ENCODE results near the gene CRP. TPM values are rescaled to one million over a fixed set of nuclear protein-coding genes. Genes with fewer than 3 reads are reported as not detected.

CRP gene
- polyA plus RNA-seq, 2 of the 4 experiments (the other 2 are of a cell fraction), result not detected

DNA sequence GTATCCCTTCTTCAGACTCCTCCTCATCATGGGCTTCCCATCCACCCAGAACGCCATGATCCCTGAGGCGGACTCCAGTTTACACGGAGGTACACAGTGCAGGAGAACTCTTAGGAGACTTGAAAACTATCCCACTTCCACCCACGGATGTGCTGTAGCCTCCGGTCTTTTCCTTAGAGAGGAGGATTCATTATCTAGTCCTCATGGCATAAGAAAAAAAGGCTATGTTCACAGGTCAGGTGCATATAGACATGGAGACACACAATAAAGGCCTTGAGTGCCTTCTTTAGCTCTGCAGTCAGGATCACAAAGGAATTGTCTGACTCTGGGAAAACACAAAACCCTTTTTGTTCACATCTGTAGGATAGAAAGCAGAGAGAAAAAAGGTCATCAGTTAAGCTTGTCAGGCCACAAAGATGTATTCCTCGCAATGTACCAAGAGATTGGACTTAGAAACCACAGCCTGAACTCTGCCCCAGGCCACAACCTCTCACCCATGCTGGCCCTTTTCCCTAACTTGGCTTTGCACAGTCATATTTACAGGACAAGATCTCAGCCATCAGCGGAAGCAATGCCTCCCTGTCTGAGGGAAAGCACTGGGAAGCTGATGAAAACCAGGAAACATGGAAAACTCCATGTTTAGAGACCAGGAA is 9.0 kb downstream of the CRP start:
- CTCF ChIA-PET, result no interaction called here
- no peak overlapping the region for H3K4me2 ChIP-seq
- H3K4me3 ChIP-seq, result no peak overlapping the region
- ATAC-seq, result no peak
- WGBS (ENCODE audit: missing lambda C conversion rate), result 71% methylated on average over 7 of the region's 7 CpGs
- no peak for DNase-seq (ENCODE audit: low read depth in 1 of 2, low spot score in 1 of 2)
- H3K27ac ChIP-seq, result no peak overlapping the region
- FAIRE-seq, result no peak
- H3K9me3 ChIP-seq, result no peaks in the 10 kb centered on the region
- TF ChIP-seq KDM1A (IDR thresholded peaks at IDR 0.05; ENCODE audit: low read depth) (no peak), MYC (IDR thresholded peaks at IDR 0.05; ENCODE audit: borderline replicate concordance, low read length) (no peak), NR3C1 (IDR thresholded peaks at IDR 0.05) (no peak), FOSL2 (IDR thresholded peaks at IDR 0.05) (no peak), FOSL2 (CRISPR knock-in tag; IDR thresholded peaks at IDR 0.05) (no peak), FOXS1 (CRISPR knock-in tag; IDR thresholded peaks at IDR 0.05) (no peak), RAD21 (conservative IDR thresholded peaks at IDR 0.05 in 1 of 2, IDR thresholded peaks at IDR 0.05 in 1 of 2) (no peak), POLR2AphosphoS2 (conservative IDR thresholded peaks at IDR 0.05; ENCODE audit: low read length) (no peak), PHF8 (IDR thresholded peaks at IDR 0.05; ENCODE audit: borderline replicate concordance, low read depth) (no peak)
- TF ChIP-seq, protein P1, sequence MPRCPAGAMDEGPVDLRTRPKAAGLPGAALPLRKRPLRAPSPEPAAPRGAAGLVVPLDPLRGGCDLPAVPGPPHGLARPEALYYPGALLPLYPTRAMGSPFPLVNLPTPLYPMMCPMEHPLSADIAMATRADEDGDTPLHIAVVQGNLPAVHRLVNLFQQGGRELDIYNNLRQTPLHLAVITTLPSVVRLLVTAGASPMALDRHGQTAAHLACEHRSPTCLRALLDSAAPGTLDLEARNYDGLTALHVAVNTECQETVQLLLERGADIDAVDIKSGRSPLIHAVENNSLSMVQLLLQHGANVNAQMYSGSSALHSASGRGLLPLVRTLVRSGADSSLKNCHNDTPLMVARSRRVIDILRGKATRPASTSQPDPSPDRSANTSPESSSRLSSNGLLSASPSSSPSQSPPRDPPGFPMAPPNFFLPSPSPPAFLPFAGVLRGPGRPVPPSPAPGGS (IDR thresholded peaks at IDR 0.05), result no peak
- TF ChIP-seq, protein P2, sequence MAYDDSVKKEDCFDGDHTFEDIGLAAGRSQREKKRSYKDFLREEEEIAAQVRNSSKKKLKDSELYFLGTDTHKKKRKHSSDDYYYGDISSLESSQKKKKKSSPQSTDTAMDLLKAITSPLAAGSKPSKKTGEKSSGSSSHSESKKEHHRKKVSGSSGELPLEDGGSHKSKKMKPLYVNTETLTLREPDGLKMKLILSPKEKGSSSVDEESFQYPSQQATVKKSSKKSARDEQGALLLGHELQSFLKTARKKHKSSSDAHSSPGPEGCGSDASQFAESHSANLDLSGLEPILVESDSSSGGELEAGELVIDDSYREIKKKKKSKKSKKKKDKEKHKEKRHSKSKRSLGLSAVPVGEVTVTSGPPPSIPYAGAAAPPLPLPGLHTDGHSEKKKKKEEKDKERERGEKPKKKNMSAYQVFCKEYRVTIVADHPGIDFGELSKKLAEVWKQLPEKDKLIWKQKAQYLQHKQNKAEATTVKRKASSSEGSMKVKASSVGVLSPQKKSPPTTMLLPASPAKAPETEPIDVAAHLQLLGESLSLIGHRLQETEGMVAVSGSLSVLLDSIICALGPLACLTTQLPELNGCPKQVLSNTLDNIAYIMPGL (CRISPR knock-in tag; IDR thresholded peaks at IDR 0.05; ENCODE audit: borderline replicate concordance), result no peak
- POLR2A ChIA-PET, result no interaction called here
- no peaks in the 10 kb centered on the region for H3K4me1 ChIP-seq

DNA sequence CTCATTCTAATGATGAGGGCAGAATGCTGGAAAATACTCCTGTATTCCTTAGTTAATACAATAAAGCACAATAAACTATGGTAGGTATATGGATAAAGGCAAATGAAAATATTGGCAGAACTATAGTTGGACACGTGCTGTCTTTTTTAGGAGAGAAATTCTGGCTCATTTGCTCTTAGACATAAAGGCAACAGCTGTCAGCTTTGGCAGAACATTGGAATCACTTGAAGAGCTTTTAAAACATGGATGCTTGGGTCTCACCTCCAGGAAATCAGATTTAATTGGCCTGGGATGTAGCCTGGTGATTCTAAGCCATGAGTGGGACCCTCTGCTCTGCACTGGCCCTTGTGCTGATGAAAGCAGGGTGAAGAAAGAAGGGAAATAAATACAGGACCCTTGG is 9.9 kb downstream of the CRP start:
- Histone ChIP-seq H3K9me3 (no peaks in the 10 kb centered on the region), H3K4me3 (no peak overlapping the region), H3K4me1 (no peaks in the 10 kb centered on the region), H3K27ac (no peak overlapping the region), H3K4me2 (no peak overlapping the region)
- WGBS (ENCODE audit: missing lambda C conversion rate), result 21% methylated on average over 1 of the region's 1 CpG
- TF ChIP-seq, protein P3, sequence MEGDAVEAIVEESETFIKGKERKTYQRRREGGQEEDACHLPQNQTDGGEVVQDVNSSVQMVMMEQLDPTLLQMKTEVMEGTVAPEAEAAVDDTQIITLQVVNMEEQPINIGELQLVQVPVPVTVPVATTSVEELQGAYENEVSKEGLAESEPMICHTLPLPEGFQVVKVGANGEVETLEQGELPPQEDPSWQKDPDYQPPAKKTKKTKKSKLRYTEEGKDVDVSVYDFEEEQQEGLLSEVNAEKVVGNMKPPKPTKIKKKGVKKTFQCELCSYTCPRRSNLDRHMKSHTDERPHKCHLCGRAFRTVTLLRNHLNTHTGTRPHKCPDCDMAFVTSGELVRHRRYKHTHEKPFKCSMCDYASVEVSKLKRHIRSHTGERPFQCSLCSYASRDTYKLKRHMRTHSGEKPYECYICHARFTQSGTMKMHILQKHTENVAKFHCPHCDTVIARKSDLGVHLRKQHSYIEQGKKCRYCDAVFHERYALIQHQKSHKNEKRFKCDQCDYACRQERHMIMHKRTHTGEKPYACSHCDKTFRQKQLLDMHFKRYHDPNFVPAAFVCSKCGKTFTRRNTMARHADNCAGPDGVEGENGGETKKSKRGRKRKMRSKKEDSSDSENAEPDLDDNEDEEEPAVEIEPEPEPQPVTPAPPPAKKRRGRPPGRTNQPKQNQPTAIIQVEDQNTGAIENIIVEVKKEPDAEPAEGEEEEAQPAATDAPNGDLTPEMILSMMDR (IDR thresholded peaks at IDR 0.05), result no peak
- TF ChIP-seq, protein P2 (CRISPR knock-in tag; IDR thresholded peaks at IDR 0.05; ENCODE audit: borderline replicate concordance), result no peak
- TF ChIP-seq, protein P1 (IDR thresholded peaks at IDR 0.05), result no peak
- TF ChIP-seq ESRRA (IDR thresholded peaks at IDR 0.05; ENCODE audit: borderline replicate concordance, low read length) (no peak), JUNB (IDR thresholded peaks at IDR 0.05) (no peak)
- POLR2A ChIA-PET, result no interaction called here
- DNase-seq (ENCODE audit: low read depth in 1 of 2, low spot score in 1 of 2) (no peak), ATAC-seq (no peak), FAIRE-seq (no peak)
- CTCF ChIA-PET, result no interaction called here

All from A549 (cell line).